HL-60 (cell line): ENCODE data around the gene TIGD3.

Experiments used
- DNase-seq, 2 experiments: peaks; one replicate each; pipeline ENCODE4 v3.0.0-alpha.2; 2010 to 2020; ENCODE audit warnings: low read depth in 1 of 2, low spot score in 1 of 2
- H3K27ac ChIP-seq: fragments of 250-450 bp; sonication (Bioruptor Pico); replicated peaks from 2 replicates; pipeline ENCODE4 v1.5.1; 2020; ENCODE audit warnings: mild to moderate bottlenecking, moderate library complexity
- H3K27me3 ChIP-seq: fragments of 250-450 bp; sonication (Bioruptor Pico); 2 replicates; pipeline ENCODE4 v1.5.1; 2021; ENCODE audit warnings: mild to moderate bottlenecking, moderate library complexity; ENCODE audit not compliant: insufficient read depth, poor library complexity, severe bottlenecking
- H3K4me3 ChIP-seq: replicated peaks from 2 replicates; pipeline ENCODE4 v1.5.1; 2011; ENCODE audit warnings: mild to moderate bottlenecking, control low read depth, low read length; ENCODE audit not compliant: insufficient read depth
- CTCF ChIP-seq: IDR thresholded peaks from one replicate; pipeline ENCODE4 v1.5.1; 2011; ENCODE audit warnings: low read length, control low read depth, inconsistent platforms; ENCODE audit not compliant: insufficient read depth
- GABPA ChIP-seq: IDR thresholded peaks from 2 replicates; pipeline ENCODE4 v1.6.1; 2012; ENCODE audit warnings: low read depth
- POLR2AphosphoS5 ChIP-seq: IDR thresholded peaks from 2 replicates; pipeline ENCODE4 v1.6.1; 2012; ENCODE audit warnings: low read depth
- REST ChIP-seq: IDR thresholded peaks from 2 replicates; pipeline ENCODE4 v1.6.1; 2012; ENCODE audit warnings: low read depth; ENCODE audit not compliant: insufficient replicate concordance
- SPI1 ChIP-seq: IDR thresholded peaks from 2 replicates; pipeline ENCODE4 v1.6.1; 2012; ENCODE audit warnings: low read depth, mild to moderate bottlenecking, borderline replicate concordance

Gene TIGD3

GRCh38 chr11:65311170-65311678 is 43.3 kb upstream of the TIGD3 start:
- Histone ChIP-seq H3K4me3 (no peak overlapping the region), H3K27me3 (peaks cover 3% of the 10 kb centered on the region), H3K27ac (no peak overlapping the region)
- no peak for DNase-seq
- peak; percentile 35; the same call in 1 of the 2 replicates for TF ChIP-seq POLR2AphosphoS5
- TF ChIP-seq SPI1: no peak

- Histone ChIP-seq H3K27ac (no peak within 1 kb of the TSS), H3K4me3 (peak within 1 kb of the TSS; percentile 78), H3K27me3 (peaks cover 3% of the 10 kb centered on the region)
- TF ChIP-seq POLR2AphosphoS5: no peak
- TF ChIP-seq CTCF: no peak
- TF ChIP-seq SPI1: no peak
- no peak for TF ChIP-seq GABPA
- no peak for TF ChIP-seq REST
- DNase-seq: peak; percentile 52 to 61
Observed at GRCh38 chr11:65314501-65315203, 39.9 kb upstream of the TIGD3 start, which contains the start of gene CDC42EP2. TSS of gene CDC42EP2 (plus strand) at chr11:65314866. CDS start at chr11:65320899, 6,033 bp downstream.

- TF ChIP-seq CTCF (peak; percentile 69), GABPA (no peak), SPI1 (no peak), REST (no peak), POLR2AphosphoS5 (no peak)
- Histone ChIP-seq H3K27ac (no peak overlapping the region), H3K4me3 (peak overlapping the region; percentile 78), H3K27me3 (peaks cover 3% of the 10 kb centered on the region)
- DNase-seq: peak in 1 of 2 experiments; percentile 55
Observed at GRCh38 chr11:65315204-65315865, 39.2 kb upstream of the TIGD3 start.

- peak overlapping the region; percentile 78 for H3K4me3 ChIP-seq
- no peak overlapping the region for H3K27ac ChIP-seq
- DNase-seq: no peak
Observed at GRCh38 chr11:65315866-65316226, 38.7 kb upstream of the TIGD3 start.

More at GRCh38 chr11:65315866-65316226, 38.7 kb upstream of the TIGD3 start:
- TF ChIP-seq REST (no peak), CTCF (no peak), POLR2AphosphoS5 (no peak), GABPA (no peak), SPI1 (no peak)
- peaks cover 3% of the 10 kb centered on the region for H3K27me3 ChIP-seq
